Non-pigmented ciliary epithelial cell (primary cell): ENCODE measurements around the gene USP17L18.
"Not testable (repeated sequence)": the region's sequence is repeated elsewhere in the genome, so short reads cannot be mapped to it uniquely, and the experiment has no call there.

Source experiments
- DNase-seq: peaks from one replicate; pipeline ENCODE4 v3.0.0-alpha.2; 2010; ENCODE audit warnings: low read depth

USP17L18 gene, protein sequence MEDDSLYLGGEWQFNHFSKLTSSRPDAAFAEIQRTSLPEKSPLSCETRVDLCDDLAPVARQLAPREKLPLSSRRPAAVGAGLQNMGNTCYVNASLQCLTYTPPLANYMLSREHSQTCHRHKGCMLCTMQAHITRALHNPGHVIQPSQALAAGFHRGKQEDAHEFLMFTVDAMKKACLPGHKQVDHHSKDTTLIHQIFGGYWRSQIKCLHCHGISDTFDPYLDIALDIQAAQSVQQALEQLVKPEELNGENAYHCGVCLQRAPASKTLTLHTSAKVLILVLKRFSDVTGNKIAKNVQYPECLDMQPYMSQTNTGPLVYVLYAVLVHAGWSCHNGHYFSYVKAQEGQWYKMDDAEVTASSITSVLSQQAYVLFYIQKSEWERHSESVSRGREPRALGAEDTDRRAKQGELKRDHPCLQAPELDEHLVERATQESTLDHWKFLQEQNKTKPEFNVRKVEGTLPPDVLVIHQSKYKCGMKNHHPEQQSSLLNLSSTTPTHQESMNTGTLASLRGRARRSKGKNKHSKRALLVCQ

DNA sequence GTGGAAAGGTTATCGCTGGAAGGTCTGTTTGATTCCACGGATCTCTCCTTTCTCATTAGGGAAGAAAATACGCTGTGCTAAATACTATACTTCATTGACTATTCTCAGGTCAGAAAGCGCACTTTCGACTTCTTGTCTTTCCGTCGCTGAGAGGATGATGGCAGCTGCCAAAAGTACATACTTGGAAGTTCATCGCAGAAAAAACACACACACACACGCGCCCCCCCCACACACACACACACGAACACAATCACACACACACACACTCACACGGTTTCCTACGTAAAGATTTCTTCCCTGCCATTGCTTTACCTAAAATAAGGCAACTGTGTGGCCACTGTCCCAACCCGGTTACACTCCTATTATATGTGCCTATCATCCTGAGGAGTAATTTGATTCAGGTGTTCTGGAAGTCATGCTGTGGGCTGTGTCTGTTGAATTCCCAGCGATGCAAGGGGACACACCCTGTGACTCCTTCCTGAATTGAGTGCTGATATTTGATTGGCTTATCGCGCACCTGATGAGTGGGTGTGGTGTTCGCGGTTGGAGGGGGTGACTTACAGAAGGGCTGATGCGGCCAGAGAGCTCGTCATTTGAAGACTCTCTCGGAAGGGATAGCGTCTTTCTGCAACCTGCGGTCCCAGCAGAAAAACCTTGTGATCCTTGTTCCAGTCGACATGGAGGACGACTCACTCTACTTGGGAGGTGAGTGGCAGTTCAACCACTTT lies at the start of gene USP17L18:
USP17L18 (plus strand) TSS at position 678 of the 728 bp plus-strand sequence; CDS start at position 678, 0 bp downstream.
- DNase-seq: not testable (repeated sequence)

GRCh38 chr4:9210357-9210756 lies 38.1 kb upstream of the USP17L18 start, which contains the start of gene USP17L10:
Gene USP17L10, plus strand, starts transcription at chr4:9210657. Its CDS starts 0 bp downstream, at chr4:9210657.
- not testable (repeated sequence) for DNase-seq

DNA sequence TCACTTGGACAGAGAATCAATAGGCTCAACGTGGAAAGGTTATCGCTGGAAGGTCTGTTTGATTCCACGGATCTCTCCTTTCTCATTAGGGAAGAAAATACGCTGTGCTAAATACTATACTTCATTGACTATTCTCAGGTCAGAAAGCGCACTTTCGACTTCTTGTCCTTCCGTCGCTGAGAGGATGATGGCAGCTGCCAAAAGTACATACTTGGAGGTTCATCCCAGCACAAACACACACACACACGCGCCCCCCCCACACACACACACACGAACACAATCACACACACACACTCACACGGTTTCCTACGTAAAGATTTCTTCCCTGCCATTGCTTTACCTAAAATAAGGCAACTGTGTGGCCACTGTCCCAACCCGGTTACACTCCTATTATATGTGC lies 33.7 kb upstream of the USP17L18 start:
- not testable (repeated sequence) for DNase-seq

DNA sequence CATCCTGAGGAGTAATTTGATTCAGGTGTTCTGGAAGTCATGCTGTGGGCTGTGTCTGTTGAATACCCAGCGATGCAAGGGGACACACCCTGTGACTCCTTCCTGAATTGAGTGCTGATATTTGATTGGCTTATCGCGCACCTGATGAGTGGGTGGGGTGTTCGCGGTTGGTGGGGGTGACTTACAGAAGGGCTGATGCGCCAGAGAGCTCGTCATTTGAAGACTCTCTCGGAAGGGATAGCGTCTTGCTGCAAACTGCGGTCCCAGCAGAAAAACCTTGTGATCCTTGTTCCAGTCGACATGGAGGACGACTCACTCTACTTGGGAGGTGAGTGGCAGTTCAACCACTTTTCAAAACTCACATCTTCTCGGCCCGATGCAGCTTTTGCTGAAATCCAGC lies 33.3 kb upstream of the USP17L18 start, which contains the start of gene USP17L11:
USP17L11 (plus strand) TSS at position 301 of the 400 bp plus-strand sequence; CDS start at position 301, 0 bp downstream.
- DNase-seq: not testable (repeated sequence)

- not testable (repeated sequence) for DNase-seq
Observed at GRCh38 chr4:9219852-9220251, 28.6 kb upstream of the USP17L18 start, which contains the start of gene USP17L12. Gene USP17L12, plus strand, starts transcription at chr4:9220152. Its CDS starts 0 bp downstream, at chr4:9220152.

- not testable (repeated sequence) for DNase-seq
Observed at GRCh38 chr4:9224596-9224995, 23.8 kb upstream of the USP17L18 start, which contains the start of gene USP17L13. Gene USP17L13, plus strand, starts transcription at chr4:9224896. Its CDS starts 0 bp downstream, at chr4:9224896.

GRCh38 chr4:9230249-9230648 lies 18.2 kb upstream of the USP17L18 start:
- not testable (repeated sequence) for DNase-seq

DNA sequence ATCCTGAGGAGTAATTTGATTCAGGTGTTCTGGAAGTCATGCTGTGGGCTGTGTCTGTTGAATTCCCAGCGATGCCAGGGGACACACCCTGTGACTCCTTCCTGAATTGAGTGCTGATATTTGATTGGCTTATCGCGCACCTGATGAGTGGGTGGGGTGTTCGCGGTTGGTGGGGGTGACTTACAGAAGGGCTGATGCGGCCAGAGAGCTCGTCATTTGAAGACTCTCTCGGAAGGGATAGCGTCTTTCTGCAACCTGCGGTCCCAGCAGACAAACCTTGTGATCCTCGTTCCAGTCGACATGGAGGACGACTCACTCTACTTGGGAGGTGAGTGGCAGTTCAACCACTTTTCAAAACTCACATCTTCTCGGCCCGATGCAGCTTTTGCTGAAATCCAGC lies 14.3 kb upstream of the USP17L18 start, which contains the start of gene USP17L15:
USP17L15 (plus strand) TSS at position 301 of the 400 bp plus-strand sequence; CDS start at position 301, 0 bp downstream.
- not testable (repeated sequence) for DNase-seq

DNA sequence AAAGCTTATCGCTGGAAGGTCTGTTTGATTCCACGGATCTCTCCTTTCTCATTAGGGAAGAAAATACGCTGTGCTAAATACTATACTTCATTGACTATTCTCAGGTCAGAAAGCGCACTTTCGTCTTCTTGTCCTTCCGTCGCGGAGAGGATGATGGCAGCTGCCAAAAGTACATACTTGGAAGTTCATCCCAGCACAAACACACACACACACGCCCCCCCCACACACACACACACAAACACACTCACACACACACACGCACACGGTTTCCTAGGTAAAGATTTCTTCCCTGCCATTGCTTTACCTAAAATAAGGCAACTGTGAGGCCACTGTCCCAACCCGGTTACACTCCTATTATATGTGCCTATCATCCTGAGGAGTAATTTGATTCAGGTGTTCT lies 10.0 kb upstream of the USP17L18 start:
- not testable (repeated sequence) for DNase-seq

GRCh38 chr4:9243579-9243978 lies 4.9 kb upstream of the USP17L18 start, which contains the start of gene USP17L17:
Gene USP17L17, plus strand, starts transcription at chr4:9243879. Its CDS starts 0 bp downstream, at chr4:9243879.
- DNase-seq: not testable (repeated sequence)

DNA sequence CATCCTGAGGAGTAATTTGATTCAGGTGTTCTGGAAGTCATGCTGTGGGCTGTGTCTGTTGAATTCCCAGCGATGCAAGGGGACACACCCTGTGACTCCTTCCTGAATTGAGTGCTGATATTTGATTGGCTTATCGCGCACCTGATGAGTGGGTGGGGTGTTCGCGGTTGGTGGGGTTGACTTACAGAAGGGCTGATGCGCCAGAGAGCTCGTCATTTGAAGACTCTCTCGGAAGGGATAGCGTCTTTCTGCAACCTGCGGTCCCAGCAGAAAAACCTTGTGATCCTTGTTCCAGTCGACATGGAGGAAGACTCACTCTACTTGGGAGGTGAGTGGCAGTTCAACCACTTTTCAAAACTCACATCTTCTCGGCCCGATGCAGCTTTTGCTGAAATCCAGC lies 4.6 kb downstream of the USP17L18 start, which contains the start of gene USP17L19:
USP17L19 (plus strand) TSS at position 301 of the 400 bp plus-strand sequence; CDS start at position 301, 0 bp downstream.
- DNase-seq: not testable (repeated sequence)

DNA sequence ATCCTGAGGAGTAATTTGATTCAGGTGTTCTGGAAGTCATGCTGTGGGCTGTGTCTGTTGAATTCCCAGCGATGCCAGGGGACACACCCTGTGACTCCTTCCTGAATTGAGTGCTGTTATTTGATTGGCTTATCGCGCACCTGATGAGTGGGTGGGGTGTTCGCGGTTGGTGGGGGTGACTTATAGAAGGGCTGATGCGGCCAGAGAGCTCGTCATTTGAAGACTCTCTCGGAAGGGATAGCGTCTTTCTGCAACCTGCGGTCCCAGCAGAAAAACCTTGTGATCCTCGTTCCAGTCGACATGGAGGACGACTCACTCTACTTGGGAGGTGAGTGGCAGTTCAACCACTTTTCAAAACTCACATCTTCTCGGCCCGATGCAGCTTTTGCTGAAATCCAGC lies 9.4 kb downstream of the USP17L18 start, which contains the start of gene USP17L20:
USP17L20 (plus strand) TSS at position 301 of the 400 bp plus-strand sequence; CDS start at position 301, 0 bp downstream.
- not testable (repeated sequence) for DNase-seq

GRCh38 chr4:9262572-9262971 lies 14.1 kb downstream of the USP17L18 start, which contains the start of gene USP17L21:
Gene USP17L21, plus strand, starts transcription at chr4:9262872. Its CDS starts 0 bp downstream, at chr4:9262872.
- DNase-seq: not testable (repeated sequence)

GRCh38 chr4:9267319-9267718 lies 18.9 kb downstream of the USP17L18 start, which contains the start of gene USP17L22:
Gene USP17L22, plus strand, starts transcription at chr4:9267619. Its CDS starts 0 bp downstream, at chr4:9267619.
- not testable (repeated sequence) for DNase-seq

GRCh38 chr4:9271719-9272118 lies 23.3 kb downstream of the USP17L18 start:
- DNase-seq: not testable (repeated sequence)
